Measurements from ENCODE around the gene KRT1.
A peak's percentile ranks its signal among the peaks of the same experiment; 100 is the strongest.

Gene KRT1

GRCh38 chr12:52662918-52663229 lies 17.3 kb downstream of the KRT1 start:
- no peak overlapping the region for H3K4me3 Mint-ChIP-seq
- H3K4me1 Mint-ChIP-seq = no peaks in the 10 kb centered on the region
- H3K27ac Mint-ChIP-seq = no peak overlapping the region
- H3K27me3 Mint-ChIP-seq = peaks cover 38% of the 10 kb centered on the region
- H3K9me3 Mint-ChIP-seq = no peaks in the 10 kb centered on the region
- no peak for ATAC-seq
- no peaks in the 10 kb centered on the region for H3K36me3 Mint-ChIP-seq

GRCh38 chr12:52662093-52662917 lies 17.9 kb downstream of the KRT1 start:
- Mint-ChIP-seq H3K9me3 (no peaks in the 10 kb centered on the region), H3K4me3 (no peak overlapping the region), H3K4me1 (no peaks in the 10 kb centered on the region), H3K27me3 (peaks cover 43% of the 10 kb centered on the region), H3K36me3 (no peaks in the 10 kb centered on the region), H3K27ac (no peak overlapping the region)
- ATAC-seq = no peak

- ATAC-seq = no peak
- Mint-ChIP-seq H3K27me3 (peaks cover 45% of the 10 kb centered on the region), H3K4me3 (no peak overlapping the region), H3K27ac (no peak overlapping the region), H3K4me1 (no peaks in the 10 kb centered on the region), H3K9me3 (no peaks in the 10 kb centered on the region), H3K36me3 (no peaks in the 10 kb centered on the region)
These were observed 18.5 kb downstream of the KRT1 start for GRCh38 chr12:52661668-52662067.

GRCh38 chr12:52660934-52661499 lies 19.2 kb downstream of the KRT1 start:
- H3K4me3 Mint-ChIP-seq = no peak overlapping the region
- H3K9me3 Mint-ChIP-seq = no peaks in the 10 kb centered on the region
- ATAC-seq = no peak
- peaks cover 47% of the 10 kb centered on the region for H3K27me3 Mint-ChIP-seq
- H3K27ac Mint-ChIP-seq = no peak overlapping the region
- H3K4me1 Mint-ChIP-seq = no peaks in the 10 kb centered on the region
- no peaks in the 10 kb centered on the region for H3K36me3 Mint-ChIP-seq

- Mint-ChIP-seq H3K9me3 (no peaks in the 10 kb centered on the region), H3K36me3 (no peaks in the 10 kb centered on the region), H3K4me3 (no peak overlapping the region), H3K27me3 (peaks cover 57% of the 10 kb centered on the region), H3K4me1 (no peaks in the 10 kb centered on the region), H3K27ac (no peak overlapping the region)
- no peak for ATAC-seq
These were observed 20.3 kb downstream of the KRT1 start for GRCh38 chr12:52659951-52660350.

GRCh38 chr12:52659395-52659794 lies 20.8 kb downstream of the KRT1 start:
- Mint-ChIP-seq H3K36me3 (no peaks in the 10 kb centered on the region), H3K4me1 (no peaks in the 10 kb centered on the region), H3K9me3 (no peaks in the 10 kb centered on the region), H3K27me3 (peaks cover 63% of the 10 kb centered on the region), H3K4me3 (no peak overlapping the region), H3K27ac (no peak overlapping the region)
- peak; percentile 32 for ATAC-seq

- ATAC-seq = no peak
- no peaks in the 10 kb centered on the region for H3K36me3 Mint-ChIP-seq
- no peaks in the 10 kb centered on the region for H3K9me3 Mint-ChIP-seq
- no peak overlapping the region for H3K27ac Mint-ChIP-seq
- no peaks in the 10 kb centered on the region for H3K4me1 Mint-ChIP-seq
- no peak overlapping the region for H3K4me3 Mint-ChIP-seq
- peaks cover 54% of the 10 kb centered on the region for H3K27me3 Mint-ChIP-seq
These were observed 22.0 kb downstream of the KRT1 start for GRCh38 chr12:52658196-52658595.

- no peak overlapping the region for H3K27ac Mint-ChIP-seq
These were observed 22.8 kb downstream of the KRT1 start for GRCh38 chr12:52657250-52657902.

GRCh38 chr12:52656616-52657015 lies 23.6 kb downstream of the KRT1 start:
- Mint-ChIP-seq H3K27ac (no peak overlapping the region), H3K36me3 (no peaks in the 10 kb centered on the region), H3K27me3 (peaks cover 54% of the 10 kb centered on the region), H3K4me1 (no peaks in the 10 kb centered on the region), H3K9me3 (no peaks in the 10 kb centered on the region), H3K4me3 (no peak overlapping the region)
- no peak for ATAC-seq

More at GRCh38 chr12:52657250-52657902, 22.8 kb downstream of the KRT1 start:
- Mint-ChIP-seq H3K4me1 (no peaks in the 10 kb centered on the region), H3K4me3 (no peak overlapping the region), H3K9me3 (no peaks in the 10 kb centered on the region), H3K36me3 (no peaks in the 10 kb centered on the region), H3K27me3 (peaks cover 54% of the 10 kb centered on the region)
- no peak for ATAC-seq

- Mint-ChIP-seq H3K27ac (no peak overlapping the region), H3K36me3 (no peaks in the 10 kb centered on the region), H3K9me3 (no peaks in the 10 kb centered on the region), H3K27me3 (peaks cover 54% of the 10 kb centered on the region), H3K4me3 (no peak overlapping the region), H3K4me1 (no peaks in the 10 kb centered on the region)
- no peak for ATAC-seq
These were observed 24.5 kb downstream of the KRT1 start for GRCh38 chr12:52655720-52656124.

GRCh38 chr12:52655251-52655650 lies 25.0 kb downstream of the KRT1 start:
- H3K4me1 Mint-ChIP-seq = no peaks in the 10 kb centered on the region

GRCh38 chr12:52651726-52652261 lies 28.4 kb downstream of the KRT1 start, which contains the start of gene KRT2:
TSS of gene KRT2 (minus strand) at chr12:52652211. CDS start at chr12:52652142, 69 bp downstream.
- no peak for ATAC-seq
- no peaks in the 10 kb centered on the region for H3K9me3 Mint-ChIP-seq
- H3K27me3 Mint-ChIP-seq = peaks cover 32% of the 10 kb centered on the region
- no peak within 1 kb of the TSS for H3K27ac Mint-ChIP-seq
- no peaks in the 10 kb centered on the region for H3K36me3 Mint-ChIP-seq
- no peaks in the 10 kb centered on the region for H3K4me1 Mint-ChIP-seq
- H3K4me3 Mint-ChIP-seq = no peak within 1 kb of the TSS

More at GRCh38 chr12:52655251-52655650, 25.0 kb downstream of the KRT1 start:
- no peak for ATAC-seq
- Mint-ChIP-seq H3K9me3 (no peaks in the 10 kb centered on the region), H3K27me3 (peaks cover 54% of the 10 kb centered on the region), H3K36me3 (no peaks in the 10 kb centered on the region), H3K4me3 (no peak overlapping the region), H3K27ac (no peak overlapping the region)

GRCh38 chr12:52650520-52651081 lies 29.6 kb downstream of the KRT1 start:
- H3K4me1 Mint-ChIP-seq = no peaks in the 10 kb centered on the region
- no peak overlapping the region for H3K27ac Mint-ChIP-seq
- peaks cover 22% of the 10 kb centered on the region for H3K27me3 Mint-ChIP-seq
- ATAC-seq = no peak
- no peak overlapping the region for H3K4me3 Mint-ChIP-seq
- H3K36me3 Mint-ChIP-seq = no peaks in the 10 kb centered on the region
- H3K9me3 Mint-ChIP-seq = no peaks in the 10 kb centered on the region

- no peak overlapping the region for H3K27ac Mint-ChIP-seq
- no peaks in the 10 kb centered on the region for H3K9me3 Mint-ChIP-seq
- H3K36me3 Mint-ChIP-seq = no peaks in the 10 kb centered on the region
- H3K4me1 Mint-ChIP-seq = no peaks in the 10 kb centered on the region
- no peak for ATAC-seq
- H3K4me3 Mint-ChIP-seq = no peak overlapping the region
- H3K27me3 Mint-ChIP-seq = peaks cover 20% of the 10 kb centered on the region
These were observed 31.1 kb downstream of the KRT1 start for GRCh38 chr12:52649066-52649465.

- H3K27ac Mint-ChIP-seq = no peak overlapping the region
- ATAC-seq = no peak
These were observed 32.1 kb downstream of the KRT1 start for GRCh38 chr12:52648012-52648550.

More at GRCh38 chr12:52648012-52648550, 32.1 kb downstream of the KRT1 start:
- H3K27me3 Mint-ChIP-seq = peaks cover 27% of the 10 kb centered on the region
- no peaks in the 10 kb centered on the region for H3K9me3 Mint-ChIP-seq
- no peaks in the 10 kb centered on the region for H3K36me3 Mint-ChIP-seq
- no peaks in the 10 kb centered on the region for H3K4me1 Mint-ChIP-seq
- H3K4me3 Mint-ChIP-seq = no peak overlapping the region
